Thoracic aorta (tissue), 2 donors: Measurements from ENCODE around the gene SPINK9. TPM values are rescaled to one million over a fixed set of nuclear protein-coding genes. Genes with fewer than 3 reads are reported as not detected.

ENCODE experiments used
- ATAC-seq: fragments of 150-250 bp; one replicate; pipeline ENCODE4 v1.8.0; 2017; ENCODE audit warnings: low read depth; ENCODE audit not compliant: insufficient number of reproducible peaks, low FRiP score
- DNase-seq: peaks from one replicate; pipeline ENCODE4 v3.0.0-alpha.2; 2020; ENCODE audit warnings: low spot score
- H3K27ac ChIP-seq, 2 donors: fragments of 200-600 bp; sonication (generic); 1 replicate in 1 of 2; 2 replicates in 1 of 2; pipeline ENCODE4 v1.5.1; 2016; ENCODE audit warnings: mild to moderate bottlenecking in 2 of 2, moderate library complexity in 2 of 2
- H3K27me3 ChIP-seq: fragments of 200-600 bp; sonication (generic); replicated peaks from 2 replicates; pipeline ENCODE4 v1.6.0; 2016; ENCODE audit warnings: mild to moderate bottlenecking; ENCODE audit not compliant: insufficient read depth
- H3K36me3 ChIP-seq: fragments of 200-600 bp; sonication (generic); one replicate; pipeline ENCODE4 v1.5.1; 2016
- H3K4me1 ChIP-seq, 2 donors: fragments of 200-600 bp; sonication (generic); 1 replicate in 1 of 2; 2 replicates in 1 of 2; pipeline versions ENCODE4 v1.5.1 to v1.6.0; 2016; ENCODE audit warnings: low read depth in 2 of 2, mild to moderate bottlenecking in 1 of 2; ENCODE audit not compliant: control insufficient read depth in 1 of 2
- H3K4me3 ChIP-seq: fragments of 200-600 bp; sonication (generic); 2 replicates; pipeline ENCODE4 v1.5.1; 2016; ENCODE audit warnings: mild to moderate bottlenecking
- H3K9me3 ChIP-seq: fragments of 200-600 bp; sonication (generic); 2 replicates; pipeline ENCODE4 v1.5.1; 2016
- CTCF ChIP-seq: fragments of 200-600 bp; sonication (generic); IDR thresholded peaks from one replicate; pipeline ENCODE4 v1.5.1; 2019; ENCODE audit warnings: antibody characterized with exemption
- total RNA-seq, 2 donors: library from RNA; depleted of rRNA; stranded (reverse); fragments of >200 nt; gene quantifications; one replicate each; pipeline versions ENCODE4 v1.1.0 to v1.2.3, GENCODE V29; 2016

SPINK9 gene
- total RNA-seq, 2 donors from 2014 or later, result not detected

GRCh38 chr5:148384380-148384737 lies 49.0 kb downstream of the SPINK9 start:
- Histone ChIP-seq H3K4me1 (peaks cover 30 to 56% of the 10 kb centered on the region in 2 donors), H3K27ac (peak overlapping the region; percentile 90 to 93), H3K4me3 (peak overlapping the region; percentile 91), H3K27me3 (no peaks in the 10 kb centered on the region), H3K9me3 (no peaks in the 10 kb centered on the region), H3K36me3 (no peaks in the 10 kb centered on the region)
- DNase-seq, result no peak
- TF ChIP-seq CTCF, result no peak
- peak; percentile 3 for ATAC-seq

- DNase-seq (no peak), ATAC-seq (no peak)
- Histone ChIP-seq H3K4me3 (peak overlapping the region; percentile 91), H3K9me3 (no peaks in the 10 kb centered on the region), H3K27ac (no peak overlapping the region), H3K36me3 (no peaks in the 10 kb centered on the region), H3K27me3 (no peaks in the 10 kb centered on the region), H3K4me1 (peaks cover 30 to 56% of the 10 kb centered on the region in 2 donors)
- TF ChIP-seq CTCF, result no peak
Observed at GRCh38 chr5:148385094-148385493, 49.7 kb downstream of the SPINK9 start.

GRCh38 chr5:148386041-148386440 lies 50.7 kb downstream of the SPINK9 start:
- Histone ChIP-seq H3K27me3 (no peaks in the 10 kb centered on the region), H3K27ac (no peak overlapping the region), H3K4me3 (no peak overlapping the region), H3K9me3 (no peaks in the 10 kb centered on the region), H3K36me3 (no peaks in the 10 kb centered on the region), H3K4me1 (peaks cover 37 to 58% of the 10 kb centered on the region in 2 donors)
- DNase-seq (no peak), ATAC-seq (no peak)
- no peak for TF ChIP-seq CTCF

GRCh38 chr5:148387325-148387724 lies 52.0 kb downstream of the SPINK9 start:
- H3K27ac ChIP-seq, result no peak overlapping the region
- peaks cover 40 to 63% of the 10 kb centered on the region in 2 donors for H3K4me1 ChIP-seq
- no peak overlapping the region for H3K4me3 ChIP-seq
- no peaks in the 10 kb centered on the region for H3K9me3 ChIP-seq
- no peaks in the 10 kb centered on the region for H3K27me3 ChIP-seq
- ATAC-seq (no peak), DNase-seq (no peak)
- H3K36me3 ChIP-seq, result no peaks in the 10 kb centered on the region
- TF ChIP-seq CTCF, result no peak

GRCh38 chr5:148388696-148389095 lies 53.3 kb downstream of the SPINK9 start:
- no peaks in the 10 kb centered on the region for H3K36me3 ChIP-seq
- H3K4me3 ChIP-seq, result no peak overlapping the region
- H3K9me3 ChIP-seq, result no peaks in the 10 kb centered on the region
- ATAC-seq, result no peak
- TF ChIP-seq CTCF, result no peak
- no peak for DNase-seq
- H3K27ac ChIP-seq, result no peak overlapping the region
- no peaks in the 10 kb centered on the region for H3K27me3 ChIP-seq
- H3K4me1 ChIP-seq, result peaks cover 38 to 62% of the 10 kb centered on the region in 2 donors

Other genes starting within 250 kb of the SPINK9 start
- not detected for gene SPINK14, start 167.0 kb upstream of the SPINK9 start, total RNA-seq
- not detected for gene SPINK6, start 132.5 kb upstream of the SPINK9 start, total RNA-seq
- not detected for gene MARCOL, start 97.0 kb upstream of the SPINK9 start, total RNA-seq
- gene SPINK13, start 66.8 kb upstream of the SPINK9 start, total RNA-seq, result not detected
- gene SPINK7, start 23.1 kb upstream of the SPINK9 start, total RNA-seq, result not detected
- gene FBXO38, start 48.4 kb downstream of the SPINK9 start, total RNA-seq, result 100 to 1,000 TPM in 1 of 2 donors, 10 to 100 TPM in 1; 33.7 to 121 TPM